ENCODE measurements around the gene MTREX.

Gene MTREX

GRCh38 chr5:55411876-55412275 lies 104.1 kb downstream of the MTREX start:
- H3K4me3 Mint-ChIP-seq: no peak overlapping the region
- DNase-seq (ENCODE audit: low spot score in 2 of 2) (no peak), ATAC-seq (ENCODE audit: low read depth) (no peak)
- H3K4me1 Mint-ChIP-seq: no peaks in the 10 kb centered on the region
- H3K9me3 Mint-ChIP-seq: no peaks in the 10 kb centered on the region
- peak overlapping the region; percentile 7 for H3K27ac Mint-ChIP-seq
- H3K27me3 Mint-ChIP-seq: no peaks in the 10 kb centered on the region
- H3K36me3 Mint-ChIP-seq: peaks cover 28% of the 10 kb centered on the region

GRCh38 chr5:55413644-55414043 lies 105.9 kb downstream of the MTREX start:
- DNase-seq (ENCODE audit: low spot score in 2 of 2) (no peak), ATAC-seq (ENCODE audit: low read depth) (no peak)
- Mint-ChIP-seq H3K27me3 (no peaks in the 10 kb centered on the region), H3K4me3 (no peak overlapping the region), H3K27ac (peak overlapping the region; percentile 45), H3K9me3 (no peaks in the 10 kb centered on the region), H3K36me3 (peaks cover 26% of the 10 kb centered on the region), H3K4me1 (no peaks in the 10 kb centered on the region)

- no peaks in the 10 kb centered on the region for H3K9me3 Mint-ChIP-seq
- H3K27ac Mint-ChIP-seq: no peak overlapping the region
- no peak overlapping the region for H3K4me3 Mint-ChIP-seq
- H3K36me3 Mint-ChIP-seq: peaks cover 26% of the 10 kb centered on the region
- no peaks in the 10 kb centered on the region for H3K27me3 Mint-ChIP-seq
- no peak for DNase-seq (ENCODE audit: low spot score in 2 of 2)
- no peak for ATAC-seq (ENCODE audit: low read depth)
- no peaks in the 10 kb centered on the region for H3K4me1 Mint-ChIP-seq
Observed at GRCh38 chr5:55415071-55415470, 107.3 kb downstream of the MTREX start.

GRCh38 chr5:55416306-55416705 lies 108.5 kb downstream of the MTREX start:
- Mint-ChIP-seq H3K4me3 (no peak overlapping the region), H3K36me3 (peaks cover 24% of the 10 kb centered on the region), H3K9me3 (no peaks in the 10 kb centered on the region), H3K27ac (no peak overlapping the region), H3K4me1 (peaks cover 6% of the 10 kb centered on the region), H3K27me3 (no peaks in the 10 kb centered on the region)
- DNase-seq (ENCODE audit: low spot score in 2 of 2): no peak
- no peak for ATAC-seq (ENCODE audit: low read depth)

GRCh38 chr5:55418994-55419968 lies 111.5 kb downstream of the MTREX start:
- peaks cover 6% of the 10 kb centered on the region for H3K4me1 Mint-ChIP-seq
- no peaks in the 10 kb centered on the region for H3K27me3 Mint-ChIP-seq
- no peak overlapping the region for H3K27ac Mint-ChIP-seq
- no peak overlapping the region for H3K4me3 Mint-ChIP-seq
- no peak for DNase-seq (ENCODE audit: low spot score in 2 of 2)
- no peaks in the 10 kb centered on the region for H3K9me3 Mint-ChIP-seq
- no peak for ATAC-seq (ENCODE audit: low read depth)
- peaks cover 30% of the 10 kb centered on the region for H3K36me3 Mint-ChIP-seq

GRCh38 chr5:55421074-55421529 lies 113.3 kb downstream of the MTREX start:
- DNase-seq (ENCODE audit: low spot score in 2 of 2) (no peak), ATAC-seq (ENCODE audit: low read depth) (no peak)
- Mint-ChIP-seq H3K4me3 (no peak overlapping the region), H3K9me3 (no peaks in the 10 kb centered on the region), H3K4me1 (peaks cover 6% of the 10 kb centered on the region), H3K36me3 (peaks cover 28% of the 10 kb centered on the region), H3K27ac (peak overlapping the region; percentile 51), H3K27me3 (no peaks in the 10 kb centered on the region)

- Mint-ChIP-seq H3K9me3 (peaks cover 2% of the 10 kb centered on the region), H3K27me3 (no peaks in the 10 kb centered on the region), H3K4me3 (no peak overlapping the region), H3K36me3 (peaks cover 49% of the 10 kb centered on the region), H3K4me1 (no peaks in the 10 kb centered on the region), H3K27ac (no peak overlapping the region)
- DNase-seq (ENCODE audit: low spot score in 2 of 2) (no peak), ATAC-seq (ENCODE audit: low read depth) (no peak)
Observed at GRCh38 chr5:55426455-55426854, 118.7 kb downstream of the MTREX start.

GRCh38 chr5:55427157-55427556 lies 119.4 kb downstream of the MTREX start:
- Mint-ChIP-seq H3K27me3 (no peaks in the 10 kb centered on the region), H3K27ac (no peak overlapping the region), H3K4me3 (no peak overlapping the region), H3K36me3 (peaks cover 52% of the 10 kb centered on the region), H3K4me1 (no peaks in the 10 kb centered on the region), H3K9me3 (peaks cover 6% of the 10 kb centered on the region)
- DNase-seq (ENCODE audit: low spot score in 2 of 2) (no peak), ATAC-seq (ENCODE audit: low read depth) (no peak)

GRCh38 chr5:55429221-55429612 lies 121.4 kb downstream of the MTREX start:
- H3K4me3 Mint-ChIP-seq: no peak overlapping the region
- no peak for ATAC-seq (ENCODE audit: low read depth)

GRCh38 chr5:55429613-55430253 lies 121.9 kb downstream of the MTREX start:
- DNase-seq (ENCODE audit: low spot score in 2 of 2) (no peak), ATAC-seq (ENCODE audit: low read depth) (no peak)
- Mint-ChIP-seq H3K4me1 (no peaks in the 10 kb centered on the region), H3K27me3 (no peaks in the 10 kb centered on the region), H3K4me3 (no peak overlapping the region), H3K36me3 (peaks cover 54% of the 10 kb centered on the region), H3K27ac (no peak overlapping the region), H3K9me3 (peaks cover 16% of the 10 kb centered on the region)

More at GRCh38 chr5:55429221-55429612, 121.4 kb downstream of the MTREX start:
- Mint-ChIP-seq H3K36me3 (peaks cover 49% of the 10 kb centered on the region), H3K4me1 (no peaks in the 10 kb centered on the region), H3K9me3 (peaks cover 14% of the 10 kb centered on the region), H3K27me3 (no peaks in the 10 kb centered on the region), H3K27ac (no peak overlapping the region)
- no peak for DNase-seq (ENCODE audit: low spot score in 2 of 2)

- no peak overlapping the region for H3K4me3 Mint-ChIP-seq
- H3K4me1 Mint-ChIP-seq: no peaks in the 10 kb centered on the region
- H3K27me3 Mint-ChIP-seq: no peaks in the 10 kb centered on the region
- no peak for ATAC-seq (ENCODE audit: low read depth)
- peaks cover 23% of the 10 kb centered on the region for H3K9me3 Mint-ChIP-seq
- DNase-seq (ENCODE audit: low spot score in 2 of 2): no peak
- H3K36me3 Mint-ChIP-seq: peaks cover 56% of the 10 kb centered on the region
- H3K27ac Mint-ChIP-seq: no peak overlapping the region
Observed at GRCh38 chr5:55432549-55432948, 124.8 kb downstream of the MTREX start.

- H3K36me3 Mint-ChIP-seq: peaks cover 28% of the 10 kb centered on the region
- ATAC-seq (ENCODE audit: low read depth) (no peak), DNase-seq (ENCODE audit: low spot score in 2 of 2) (no peak)
- no peaks in the 10 kb centered on the region for H3K4me1 Mint-ChIP-seq
- H3K4me3 Mint-ChIP-seq: no peak overlapping the region
- peaks cover 15% of the 10 kb centered on the region for H3K9me3 Mint-ChIP-seq
- no peaks in the 10 kb centered on the region for H3K27me3 Mint-ChIP-seq
- peak overlapping the region; percentile 2 for H3K27ac Mint-ChIP-seq
Observed at GRCh38 chr5:55437452-55437851, 129.7 kb downstream of the MTREX start.

GRCh38 chr5:55437859-55438206 lies 130.0 kb downstream of the MTREX start:
- Mint-ChIP-seq H3K27me3 (no peaks in the 10 kb centered on the region), H3K27ac (peak overlapping the region; percentile 2), H3K4me1 (no peaks in the 10 kb centered on the region), H3K9me3 (peaks cover 12% of the 10 kb centered on the region), H3K4me3 (no peak overlapping the region), H3K36me3 (peaks cover 24% of the 10 kb centered on the region)
- DNase-seq (ENCODE audit: low spot score in 2 of 2): no peak
- no peak for ATAC-seq (ENCODE audit: low read depth)

- DNase-seq (ENCODE audit: low spot score in 2 of 2) (no peak), ATAC-seq (ENCODE audit: low read depth) (no peak)
- Mint-ChIP-seq H3K4me3 (no peak overlapping the region), H3K9me3 (peaks cover 11% of the 10 kb centered on the region), H3K4me1 (no peaks in the 10 kb centered on the region), H3K27ac (peak overlapping the region; percentile 36), H3K27me3 (no peaks in the 10 kb centered on the region), H3K36me3 (peaks cover 21% of the 10 kb centered on the region)
Observed at GRCh38 chr5:55438998-55439397, 131.2 kb downstream of the MTREX start.
